ENCODE results near the gene TMEM250.

The TMEM250 gene

GRCh38 chr9:136128436-136128835 is 9.8 kb upstream of the TMEM250 start:
- no peaks in the 10 kb centered on the region for H3K36me3 ChIP-seq (ENCODE audit: control insufficient read depth, insufficient read depth, low read length)
- 90 to 91% methylated on average over 15 to 17 of the region's 17 CpGs for WGBS, 2 experiments (ENCODE audit: insufficient coverage in 2 of 2)
- no peak overlapping the region for H3K4me3 ChIP-seq (ENCODE audit: extremely low read depth, insufficient read depth, low read length, poor library complexity, severe bottlenecking)
- H3K4me1 ChIP-seq (ENCODE audit: control insufficient read depth, insufficient read depth, low read length, poor library complexity, severe bottlenecking) = peaks cover 5% of the 10 kb centered on the region
- H3K9me3 ChIP-seq (ENCODE audit: control insufficient read depth, low read length) = no peaks in the 10 kb centered on the region
- H3K27ac ChIP-seq (ENCODE audit: low read depth, low read length, severe bottlenecking) = no peak overlapping the region

GRCh38 chr9:136127313-136127712 is 8.6 kb upstream of the TMEM250 start:
- peaks cover 5% of the 10 kb centered on the region for H3K4me1 ChIP-seq (ENCODE audit: control insufficient read depth, insufficient read depth, low read length, poor library complexity, severe bottlenecking)
- no peaks in the 10 kb centered on the region for H3K36me3 ChIP-seq (ENCODE audit: control insufficient read depth, insufficient read depth, low read length)
- 96 to 97% methylated on average over 14 to 16 of the region's 18 CpGs for WGBS, 2 experiments (ENCODE audit: insufficient coverage in 2 of 2)
- H3K27ac ChIP-seq (ENCODE audit: low read depth, low read length, severe bottlenecking) = no peak overlapping the region
- no peaks in the 10 kb centered on the region for H3K9me3 ChIP-seq (ENCODE audit: control insufficient read depth, low read length)
- no peak overlapping the region for H3K4me3 ChIP-seq (ENCODE audit: extremely low read depth, insufficient read depth, low read length, poor library complexity, severe bottlenecking)

GRCh38 chr9:136124976-136125692 is 6.5 kb upstream of the TMEM250 start:
- Histone ChIP-seq H3K4me3 (ENCODE audit: extremely low read depth, insufficient read depth, low read length, poor library complexity, severe bottlenecking) (no peak overlapping the region), H3K27ac (ENCODE audit: low read depth, low read length, severe bottlenecking) (no peak overlapping the region)
- 60 to 65% methylated on average over 1 to 2 of the region's 2 CpGs for WGBS, 2 experiments (ENCODE audit: insufficient coverage in 2 of 2)

GRCh38 chr9:136122425-136123383 is 4.0 kb upstream of the TMEM250 start:
- H3K36me3 ChIP-seq (ENCODE audit: control insufficient read depth, insufficient read depth, low read length) = no peaks in the 10 kb centered on the region

More at GRCh38 chr9:136124976-136125692, 6.5 kb upstream of the TMEM250 start:
- no peaks in the 10 kb centered on the region for H3K4me1 ChIP-seq (ENCODE audit: control insufficient read depth, insufficient read depth, low read length, poor library complexity, severe bottlenecking)
- H3K9me3 ChIP-seq (ENCODE audit: control insufficient read depth, low read length) = no peaks in the 10 kb centered on the region
- no peaks in the 10 kb centered on the region for H3K36me3 ChIP-seq (ENCODE audit: control insufficient read depth, insufficient read depth, low read length)

GRCh38 chr9:136121801-136122200 is 3.1 kb upstream of the TMEM250 start:
- WGBS, 2 experiments (ENCODE audit: insufficient coverage in 2 of 2) = 98 to 100% methylated on average over 6 to 9 of the region's 9 CpGs
- no peak overlapping the region for H3K4me3 ChIP-seq (ENCODE audit: extremely low read depth, insufficient read depth, low read length, poor library complexity, severe bottlenecking)
- H3K27ac ChIP-seq (ENCODE audit: low read depth, low read length, severe bottlenecking) = no peak overlapping the region
- peaks cover 2% of the 10 kb centered on the region for H3K36me3 ChIP-seq (ENCODE audit: control insufficient read depth, insufficient read depth, low read length)
- no peaks in the 10 kb centered on the region for H3K9me3 ChIP-seq (ENCODE audit: control insufficient read depth, low read length)
- H3K4me1 ChIP-seq (ENCODE audit: control insufficient read depth, insufficient read depth, low read length, poor library complexity, severe bottlenecking) = peaks cover 11% of the 10 kb centered on the region

More at GRCh38 chr9:136122425-136123383, 4.0 kb upstream of the TMEM250 start:
- H3K4me3 ChIP-seq (ENCODE audit: extremely low read depth, insufficient read depth, low read length, poor library complexity, severe bottlenecking) = no peak overlapping the region
- H3K4me1 ChIP-seq (ENCODE audit: control insufficient read depth, insufficient read depth, low read length, poor library complexity, severe bottlenecking) = peaks cover 4% of the 10 kb centered on the region
- no peak overlapping the region for H3K27ac ChIP-seq (ENCODE audit: low read depth, low read length, severe bottlenecking)
- WGBS, 2 experiments (ENCODE audit: insufficient coverage in 2 of 2) = 36 to 38% methylated on average over 38 to 39 of the region's 45 CpGs
- no peaks in the 10 kb centered on the region for H3K9me3 ChIP-seq (ENCODE audit: control insufficient read depth, low read length)

- H3K36me3 ChIP-seq (ENCODE audit: control insufficient read depth, insufficient read depth, low read length) = peaks cover 14% of the 10 kb centered on the region
- peaks cover 16% of the 10 kb centered on the region for H3K4me1 ChIP-seq (ENCODE audit: control insufficient read depth, insufficient read depth, low read length, poor library complexity, severe bottlenecking)
- H3K9me3 ChIP-seq (ENCODE audit: control insufficient read depth, low read length) = no peaks in the 10 kb centered on the region
- no peak overlapping the region for H3K27ac ChIP-seq (ENCODE audit: low read depth, low read length, severe bottlenecking)
- no peak overlapping the region for H3K4me3 ChIP-seq (ENCODE audit: extremely low read depth, insufficient read depth, low read length, poor library complexity, severe bottlenecking)
- WGBS, 2 experiments (ENCODE audit: insufficient coverage in 2 of 2) = 94 to 95% methylated on average over 15 to 17 of the region's 18 CpGs
Observed at GRCh38 chr9:136120438-136120844, 1.8 kb upstream of the TMEM250 start.

- H3K36me3 ChIP-seq (ENCODE audit: control insufficient read depth, insufficient read depth, low read length) = peaks cover 19% of the 10 kb centered on the region
- H3K27ac ChIP-seq (ENCODE audit: low read depth, low read length, severe bottlenecking) = peak overlapping the region; percentile 79
Observed at GRCh38 chr9:136119883-136120393, 1.3 kb upstream of the TMEM250 start.

GRCh38 chr9:136119061-136119882 is 597 bp upstream of the TMEM250 start:
- peaks cover 16% of the 10 kb centered on the region for H3K4me1 ChIP-seq (ENCODE audit: control insufficient read depth, insufficient read depth, low read length, poor library complexity, severe bottlenecking)
- H3K36me3 ChIP-seq (ENCODE audit: control insufficient read depth, insufficient read depth, low read length) = peaks cover 26% of the 10 kb centered on the region
- H3K9me3 ChIP-seq (ENCODE audit: control insufficient read depth, low read length) = no peaks in the 10 kb centered on the region
- WGBS, 2 experiments (ENCODE audit: insufficient coverage in 2 of 2) = 3% methylated on average over 37 to 62 of the region's 64 CpGs
- peak overlapping the region; percentile 66 for H3K4me3 ChIP-seq (ENCODE audit: extremely low read depth, insufficient read depth, low read length, poor library complexity, severe bottlenecking)
- peak overlapping the region; percentile 79 for H3K27ac ChIP-seq (ENCODE audit: low read depth, low read length, severe bottlenecking)

More at GRCh38 chr9:136119883-136120393, 1.3 kb upstream of the TMEM250 start:
- WGBS, 2 experiments (ENCODE audit: insufficient coverage in 2 of 2) = 75 to 82% methylated on average over 8 to 10 of the region's 11 CpGs
- no peaks in the 10 kb centered on the region for H3K9me3 ChIP-seq (ENCODE audit: control insufficient read depth, low read length)
- peaks cover 16% of the 10 kb centered on the region for H3K4me1 ChIP-seq (ENCODE audit: control insufficient read depth, insufficient read depth, low read length, poor library complexity, severe bottlenecking)
- H3K4me3 ChIP-seq (ENCODE audit: extremely low read depth, insufficient read depth, low read length, poor library complexity, severe bottlenecking) = peak overlapping the region; percentile 66

- WGBS, 2 experiments (ENCODE audit: insufficient coverage in 2 of 2) = 1% methylated on average over 22 to 33 of the region's 36 CpGs
- Histone ChIP-seq H3K27ac (ENCODE audit: low read depth, low read length, severe bottlenecking) (peak overlapping the region; percentile 79), H3K4me3 (ENCODE audit: extremely low read depth, insufficient read depth, low read length, poor library complexity, severe bottlenecking) (peak overlapping the region; percentile 66)
Observed at GRCh38 chr9:136117916-136118319, 757 bp downstream of the TMEM250 start.

More at GRCh38 chr9:136117916-136118319, 757 bp downstream of the TMEM250 start:
- peaks cover 36% of the 10 kb centered on the region for H3K36me3 ChIP-seq (ENCODE audit: control insufficient read depth, insufficient read depth, low read length)
- peaks cover 16% of the 10 kb centered on the region for H3K4me1 ChIP-seq (ENCODE audit: control insufficient read depth, insufficient read depth, low read length, poor library complexity, severe bottlenecking)
- no peaks in the 10 kb centered on the region for H3K9me3 ChIP-seq (ENCODE audit: control insufficient read depth, low read length)

Measured in mesodermal cell (in vitro differentiated cells).